Epithelial cell of esophagus (primary cell): ENCODE data around the gene GFRA1.

Experiments used
- DNase-seq: peaks from one replicate; pipeline ENCODE4 v3.0.0; 2010; ENCODE audit warnings: low read depth
- H3K4me3 ChIP-seq: 2 replicates; pipeline ENCODE4 v1.5.1; 2011; ENCODE audit warnings: mild to moderate bottlenecking, low read length, control low read depth
- TF ChIP-seq, protein P1 (sequence below): IDR thresholded peaks from 2 replicates; pipeline ENCODE4 v1.5.1; 2011; ENCODE audit warnings: low read depth, mild to moderate bottlenecking, low read length, control low read depth, inconsistent platforms; ENCODE audit not compliant: insufficient read depth; ENCODE audit errors: missing control alignments

GFRA1 gene

DNA sequence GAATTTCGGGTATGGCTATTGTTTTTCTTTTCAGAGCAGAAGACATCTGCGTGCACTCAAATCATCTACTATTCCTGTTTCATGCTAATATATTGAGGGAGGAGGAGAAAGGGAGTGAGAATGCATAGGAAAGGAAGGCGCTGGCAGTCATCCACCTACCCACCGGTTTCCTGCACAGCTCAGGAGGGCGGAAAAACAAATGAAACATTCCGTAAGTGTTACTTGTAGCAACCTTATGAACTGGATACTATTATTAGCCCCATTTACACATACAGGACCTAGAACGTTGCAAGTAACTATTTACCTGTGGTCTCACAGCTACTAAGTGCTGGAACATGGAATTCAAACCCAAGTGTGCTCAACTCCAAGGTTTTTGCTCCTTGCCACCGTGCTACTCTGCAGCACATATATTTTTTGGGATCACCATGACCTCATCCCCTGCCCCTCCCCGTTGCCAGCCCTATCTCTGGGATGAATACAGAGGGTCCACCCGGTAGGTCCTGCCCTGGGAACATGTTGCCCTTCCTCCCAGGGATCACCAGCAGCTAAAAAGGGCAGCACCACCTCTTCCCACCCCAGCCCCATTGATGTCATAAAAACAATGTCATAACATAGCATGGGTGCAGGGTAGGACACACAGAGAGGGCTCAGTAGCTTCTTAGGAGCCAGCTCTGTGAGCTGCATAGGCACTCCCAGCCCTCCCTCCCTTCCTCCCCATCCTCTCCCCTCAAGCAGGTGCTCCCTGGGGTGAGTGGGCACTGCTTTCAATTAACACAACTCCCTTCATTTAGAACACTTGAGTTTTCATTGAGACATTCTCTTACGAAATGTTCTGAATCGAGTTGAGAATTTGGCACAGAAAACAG lies 16.9 kb downstream of the GFRA1 start:
- H3K4me3 ChIP-seq: no peak overlapping the region
- TF ChIP-seq, protein P1, sequence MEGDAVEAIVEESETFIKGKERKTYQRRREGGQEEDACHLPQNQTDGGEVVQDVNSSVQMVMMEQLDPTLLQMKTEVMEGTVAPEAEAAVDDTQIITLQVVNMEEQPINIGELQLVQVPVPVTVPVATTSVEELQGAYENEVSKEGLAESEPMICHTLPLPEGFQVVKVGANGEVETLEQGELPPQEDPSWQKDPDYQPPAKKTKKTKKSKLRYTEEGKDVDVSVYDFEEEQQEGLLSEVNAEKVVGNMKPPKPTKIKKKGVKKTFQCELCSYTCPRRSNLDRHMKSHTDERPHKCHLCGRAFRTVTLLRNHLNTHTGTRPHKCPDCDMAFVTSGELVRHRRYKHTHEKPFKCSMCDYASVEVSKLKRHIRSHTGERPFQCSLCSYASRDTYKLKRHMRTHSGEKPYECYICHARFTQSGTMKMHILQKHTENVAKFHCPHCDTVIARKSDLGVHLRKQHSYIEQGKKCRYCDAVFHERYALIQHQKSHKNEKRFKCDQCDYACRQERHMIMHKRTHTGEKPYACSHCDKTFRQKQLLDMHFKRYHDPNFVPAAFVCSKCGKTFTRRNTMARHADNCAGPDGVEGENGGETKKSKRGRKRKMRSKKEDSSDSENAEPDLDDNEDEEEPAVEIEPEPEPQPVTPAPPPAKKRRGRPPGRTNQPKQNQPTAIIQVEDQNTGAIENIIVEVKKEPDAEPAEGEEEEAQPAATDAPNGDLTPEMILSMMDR: no peak
- no peak for DNase-seq

DNA sequence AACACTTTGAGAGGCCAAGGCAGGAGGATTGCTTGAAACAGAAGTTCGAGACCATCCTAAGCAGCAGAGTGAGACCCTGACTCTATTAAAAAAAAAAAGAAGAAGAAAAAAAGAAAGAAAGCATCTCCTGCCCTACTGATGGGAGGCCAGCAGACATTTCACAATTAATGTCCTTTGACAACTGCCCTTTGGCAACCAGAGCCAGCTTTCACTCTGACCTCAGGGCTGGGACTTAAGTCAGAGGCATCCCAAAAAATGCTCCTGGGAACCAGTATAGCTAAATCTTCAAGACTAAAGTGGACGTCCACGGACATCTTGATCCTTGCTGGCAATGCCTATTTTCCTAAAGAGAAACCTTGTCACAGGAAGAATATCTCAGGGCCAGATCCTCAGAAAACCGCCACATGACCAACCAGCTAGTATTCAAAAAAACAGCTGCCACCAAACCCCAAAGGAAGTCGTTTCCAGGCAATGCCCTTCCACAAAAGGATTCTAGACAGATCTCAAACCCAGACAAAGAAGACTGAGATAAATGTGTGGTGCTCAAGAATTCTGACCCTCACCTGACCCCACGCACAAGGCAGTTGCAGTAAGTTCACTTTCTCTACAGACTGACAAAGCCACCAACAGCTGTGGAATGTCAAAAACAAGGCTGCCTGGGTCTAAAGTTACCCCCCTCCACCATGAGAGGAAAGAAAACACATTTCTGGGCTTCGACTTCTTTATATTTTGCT lies 18.4 kb downstream of the GFRA1 start:
- H3K4me3 ChIP-seq: no peak overlapping the region
- DNase-seq: no peak
- TF ChIP-seq, protein P1: no peak

DNA sequence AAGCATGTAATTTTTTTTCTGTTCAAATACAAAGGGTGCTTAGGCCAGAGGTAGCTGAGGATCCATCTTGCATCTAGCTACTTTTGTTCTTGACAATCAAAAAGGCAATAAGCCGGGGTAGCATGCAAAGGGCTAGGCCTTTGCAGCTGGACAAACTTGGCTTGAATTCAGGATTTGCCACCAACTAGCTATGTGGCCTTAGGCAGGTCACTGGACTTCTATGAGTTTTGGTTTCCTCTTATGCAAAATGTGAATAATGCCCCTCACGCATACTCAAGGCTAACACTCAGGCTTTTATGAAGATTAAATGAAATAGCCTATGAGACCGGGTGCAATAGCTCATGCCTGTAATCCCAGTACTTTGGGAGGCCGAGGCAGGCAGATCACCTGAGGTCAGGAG lies 19.3 kb downstream of the GFRA1 start:
- TF ChIP-seq, protein P1: no peak
- no peak for DNase-seq

DNA sequence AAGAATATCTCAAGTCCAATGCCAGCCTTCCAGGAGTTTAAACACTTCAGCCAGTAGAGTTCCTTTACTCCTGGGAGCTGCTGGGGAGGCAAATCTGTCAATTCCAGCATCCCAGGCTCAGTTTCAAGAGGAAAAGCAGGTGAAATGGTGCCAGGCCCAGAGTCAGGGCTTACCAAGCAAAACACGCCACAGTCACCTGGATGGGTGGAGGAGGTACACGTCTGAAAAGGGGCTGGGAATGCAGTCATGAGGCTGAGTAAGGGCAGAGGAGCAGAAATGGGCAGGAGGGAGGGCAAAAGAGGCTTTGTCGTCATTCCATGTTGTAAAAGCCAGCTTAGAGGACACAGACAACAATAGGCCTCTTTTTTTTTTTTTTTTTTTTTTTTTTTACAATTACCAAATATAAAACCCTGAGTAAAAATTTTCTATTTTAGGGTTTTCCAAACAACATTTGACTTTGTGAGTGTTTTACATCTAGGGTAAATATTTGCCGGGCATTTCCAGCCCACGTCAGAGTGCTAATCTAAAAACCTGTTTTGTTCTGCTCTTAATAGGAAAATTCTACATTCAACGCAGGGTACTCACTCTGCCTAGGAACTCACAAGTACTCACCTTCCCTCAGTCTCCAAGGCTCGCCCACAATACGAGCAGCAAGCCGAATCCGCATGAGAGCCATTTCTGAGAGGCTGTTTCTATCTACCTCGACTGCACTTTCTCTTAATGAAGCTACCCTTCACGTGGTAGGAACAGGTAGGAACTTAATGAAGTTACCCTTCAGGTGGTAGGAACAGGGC lies 21.2 kb downstream of the GFRA1 start:
- H3K4me3 ChIP-seq: no peak overlapping the region
- no peak for DNase-seq
- TF ChIP-seq, protein P1: no peak

More for the DNA sequence above, 19.3 kb downstream of the GFRA1 start:
- H3K4me3 ChIP-seq: no peak overlapping the region

DNA sequence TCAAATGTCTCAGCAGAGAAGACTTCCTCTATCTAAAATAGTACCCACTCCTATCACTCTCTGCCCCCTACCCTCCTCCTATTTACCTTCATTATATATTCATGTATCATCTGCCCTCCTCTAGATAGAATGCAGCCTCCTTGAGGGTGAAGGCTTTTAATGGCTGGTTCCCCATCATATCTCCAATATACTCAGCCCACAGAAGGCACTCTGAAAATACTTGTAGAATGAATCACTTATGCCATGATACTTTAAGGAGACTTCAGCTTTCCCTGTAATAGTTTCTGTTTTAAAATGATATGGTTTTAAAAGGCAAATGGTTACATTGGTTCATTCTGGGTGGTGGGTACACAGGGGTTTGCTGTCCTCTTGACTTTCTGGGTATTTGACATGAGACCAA lies 25.3 kb downstream of the GFRA1 start:
- TF ChIP-seq, protein P1: no peak
- no peak overlapping the region for H3K4me3 ChIP-seq
- no peak for DNase-seq

DNA sequence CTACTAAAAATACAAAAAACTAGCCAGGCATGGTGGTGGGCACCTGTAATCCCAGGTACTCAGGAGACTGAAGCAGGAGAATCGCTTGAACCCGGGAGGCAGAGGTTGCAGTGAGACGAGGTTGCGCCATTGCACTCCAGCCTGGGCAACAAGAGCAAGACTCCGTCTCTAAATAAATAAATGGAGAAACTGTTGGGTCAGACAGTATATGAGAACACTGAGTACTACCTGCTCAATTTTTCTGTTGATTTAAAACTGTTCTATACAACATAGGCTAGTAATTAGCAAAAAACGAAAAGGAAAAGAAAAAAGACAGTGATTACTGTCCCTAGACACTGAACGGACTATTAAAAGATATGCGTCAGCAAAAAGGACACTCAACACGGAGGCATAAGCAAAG lies 26.7 kb downstream of the GFRA1 start:
- DNase-seq: no peak
- H3K4me3 ChIP-seq: no peak overlapping the region
- TF ChIP-seq, protein P1: no peak
